Measurements from ENCODE around the gene DSCAML1.

DSCAML1 gene

GRCh38 chr11:117786135-117786870, 10.7 kb downstream of the DSCAML1 start:
- POLR2A ChIA-PET: no interaction called here
- Histone ChIP-seq H3K36me3 (ENCODE audit: control insufficient read depth in 4 of 4, insufficient read depth in 4 of 4, low read length in 3 of 4) (no peaks in the 10 kb centered on the region), H3K27me3 (replicated peaks in 2 of 5; ENCODE audit: control insufficient read depth in 4 of 5, insufficient read depth in 5 of 5, low read length in 4 of 5) (peaks cover 0 to 21% (median 14%) of the 10 kb centered on the region in 5 experiments), H3K9me3 (ENCODE audit: control extremely low read depth in 1 of 5, control insufficient read depth in 4 of 5, insufficient read depth in 2 of 5, low read depth in 1 of 5, low read length in 4 of 5) (no peaks in the 10 kb centered on the region), H3K4me1 (ENCODE audit: control extremely low read depth in 1 of 4, control insufficient read depth in 4 of 4, insufficient read depth in 4 of 4, low read length in 3 of 4) (no peaks in the 10 kb centered on the region), H3K27ac (ENCODE audit: insufficient read depth in 1 of 2, low read depth in 1 of 2, low read length in 2 of 2, poor library complexity in 1 of 2, severe bottlenecking in 2 of 2) (no peak overlapping the region), H3K4me3 (ENCODE audit: control insufficient read depth in 1 of 7, extremely low read depth in 1 of 7, insufficient read depth in 4 of 7, low read depth in 2 of 7, low read length in 6 of 7) (no peak overlapping the region)
- no peak for DNase-seq
- 84% methylated on average over 10 of the region's 14 CpGs for WGBS (ENCODE audit: insufficient coverage)
- CTCF ChIA-PET: interaction anchor here (0.9 to 3.3 kb wide), 3 partner anchors 21 to 343 kb away, joined by 3 to 8 read pairs (median 3); no protein-coding TSS in a partner anchor

- no peak for DNase-seq
- ChIA-PET CTCF (interaction anchor here (1.3 kb wide), 1 partner anchor 12 kb away, joined by 6 read pairs; no protein-coding TSS in a partner anchor), POLR2A (no interaction called here)
- Histone ChIP-seq H3K27me3 (replicated peaks in 2 of 5; ENCODE audit: control insufficient read depth in 4 of 5, insufficient read depth in 5 of 5, low read length in 4 of 5) (peaks cover 0 to 23% (median 17%) of the 10 kb centered on the region in 5 experiments), H3K36me3 (ENCODE audit: control insufficient read depth in 4 of 4, insufficient read depth in 4 of 4, low read length in 3 of 4) (no peaks in the 10 kb centered on the region), H3K27ac (ENCODE audit: insufficient read depth in 1 of 2, low read depth in 1 of 2, low read length in 2 of 2, poor library complexity in 1 of 2, severe bottlenecking in 2 of 2) (no peak overlapping the region), H3K4me3 (ENCODE audit: control insufficient read depth in 1 of 7, extremely low read depth in 1 of 7, insufficient read depth in 4 of 7, low read depth in 2 of 7, low read length in 6 of 7) (no peak overlapping the region), H3K9me3 (ENCODE audit: control extremely low read depth in 1 of 5, control insufficient read depth in 4 of 5, insufficient read depth in 2 of 5, low read depth in 1 of 5, low read length in 4 of 5) (no peaks in the 10 kb centered on the region), H3K4me1 (ENCODE audit: control extremely low read depth in 1 of 4, control insufficient read depth in 4 of 4, insufficient read depth in 4 of 4, low read length in 3 of 4) (no peaks in the 10 kb centered on the region)
- WGBS (ENCODE audit: insufficient coverage): 92% methylated on average over 11 of the region's 11 CpGs
These were observed 14.9 kb downstream of the DSCAML1 start for GRCh38 chr11:117782101-117782500.

GRCh38 chr11:117781627-117782026, 15.4 kb downstream of the DSCAML1 start:
- no peak overlapping the region for H3K27ac ChIP-seq (ENCODE audit: insufficient read depth in 1 of 2, low read depth in 1 of 2, low read length in 2 of 2, poor library complexity in 1 of 2, severe bottlenecking in 2 of 2)
- ChIA-PET POLR2A (interaction anchor here (0.7 kb wide), 1 partner anchor 9 kb away, joined by 5 read pairs; no protein-coding TSS in a partner anchor), CTCF (interaction anchor here (1.3 kb wide), 1 partner anchor 11 kb away, joined by 6 read pairs; no protein-coding TSS in a partner anchor)
- no peaks in the 10 kb centered on the region for H3K4me1 ChIP-seq (ENCODE audit: control extremely low read depth in 1 of 4, control insufficient read depth in 4 of 4, insufficient read depth in 4 of 4, low read length in 3 of 4)
- no peak for DNase-seq
- 100% methylated on average over 3 of the region's 4 CpGs for WGBS (ENCODE audit: insufficient coverage)
- H3K9me3 ChIP-seq (ENCODE audit: control extremely low read depth in 1 of 5, control insufficient read depth in 4 of 5, insufficient read depth in 2 of 5, low read depth in 1 of 5, low read length in 4 of 5): no peaks in the 10 kb centered on the region
- peaks cover 0 to 27% (median 15%) of the 10 kb centered on the region in 5 experiments for H3K27me3 ChIP-seq (replicated peaks in 2 of 5; ENCODE audit: control insufficient read depth in 4 of 5, insufficient read depth in 5 of 5, low read length in 4 of 5)
- no peak overlapping the region for H3K4me3 ChIP-seq (ENCODE audit: control insufficient read depth in 1 of 7, extremely low read depth in 1 of 7, insufficient read depth in 4 of 7, low read depth in 2 of 7, low read length in 6 of 7)
- H3K36me3 ChIP-seq (ENCODE audit: control insufficient read depth in 4 of 4, insufficient read depth in 4 of 4, low read length in 3 of 4): no peaks in the 10 kb centered on the region

- Histone ChIP-seq H3K4me1 (ENCODE audit: control extremely low read depth in 1 of 4, control insufficient read depth in 4 of 4, insufficient read depth in 4 of 4, low read length in 3 of 4) (no peaks in the 10 kb centered on the region), H3K4me3 (ENCODE audit: control insufficient read depth in 1 of 7, extremely low read depth in 1 of 7, insufficient read depth in 4 of 7, low read depth in 2 of 7, low read length in 6 of 7) (no peak overlapping the region), H3K36me3 (ENCODE audit: control insufficient read depth in 4 of 4, insufficient read depth in 4 of 4, low read length in 3 of 4) (no peaks in the 10 kb centered on the region), H3K9me3 (ENCODE audit: control extremely low read depth in 1 of 5, control insufficient read depth in 4 of 5, insufficient read depth in 2 of 5, low read depth in 1 of 5, low read length in 4 of 5) (no peaks in the 10 kb centered on the region), H3K27ac (ENCODE audit: insufficient read depth in 1 of 2, low read depth in 1 of 2, low read length in 2 of 2, poor library complexity in 1 of 2, severe bottlenecking in 2 of 2) (no peak overlapping the region), H3K27me3 (replicated peaks in 2 of 5; ENCODE audit: control insufficient read depth in 4 of 5, insufficient read depth in 5 of 5, low read length in 4 of 5) (peaks cover 0 to 27% (median 6%) of the 10 kb centered on the region in 5 experiments)
- ChIA-PET POLR2A (no interaction called here), CTCF (no interaction called here)
- WGBS (ENCODE audit: insufficient coverage): 90% methylated on average over 20 of the region's 26 CpGs
- no peak for DNase-seq
These were observed 16.6 kb downstream of the DSCAML1 start for GRCh38 chr11:117780456-117780855.

- no peak overlapping the region for H3K27ac ChIP-seq (ENCODE audit: insufficient read depth in 1 of 2, low read depth in 1 of 2, low read length in 2 of 2, poor library complexity in 1 of 2, severe bottlenecking in 2 of 2)
- POLR2A ChIA-PET: no interaction called here
- no peaks in the 10 kb centered on the region for H3K36me3 ChIP-seq (ENCODE audit: control insufficient read depth in 4 of 4, insufficient read depth in 4 of 4, low read length in 3 of 4)
- 100% methylated on average over 2 of the region's 3 CpGs for WGBS (ENCODE audit: insufficient coverage)
- no peaks in the 10 kb centered on the region for H3K4me1 ChIP-seq (ENCODE audit: control extremely low read depth in 1 of 4, control insufficient read depth in 4 of 4, insufficient read depth in 4 of 4, low read length in 3 of 4)
- CTCF ChIA-PET: interaction anchor here (1.2 kb wide), 1 partner anchor 30 kb away, joined by 4 read pairs; no protein-coding TSS in a partner anchor
- no peak for DNase-seq
- H3K4me3 ChIP-seq (ENCODE audit: control insufficient read depth in 1 of 7, extremely low read depth in 1 of 7, insufficient read depth in 4 of 7, low read depth in 2 of 7, low read length in 6 of 7): no peak overlapping the region
- peaks cover 0 to 9% (median 2%) of the 10 kb centered on the region in 5 experiments for H3K27me3 ChIP-seq (replicated peaks in 2 of 5; ENCODE audit: control insufficient read depth in 4 of 5, insufficient read depth in 5 of 5, low read length in 4 of 5)
- no peaks in the 10 kb centered on the region for H3K9me3 ChIP-seq (ENCODE audit: control extremely low read depth in 1 of 5, control insufficient read depth in 4 of 5, insufficient read depth in 2 of 5, low read depth in 1 of 5, low read length in 4 of 5)
These were observed 22.5 kb downstream of the DSCAML1 start for GRCh38 chr11:117774553-117774952.

- WGBS (ENCODE audit: insufficient coverage): 95% methylated on average over 5 of the region's 6 CpGs
- no peaks in the 10 kb centered on the region for H3K4me1 ChIP-seq (ENCODE audit: control extremely low read depth in 1 of 4, control insufficient read depth in 4 of 4, insufficient read depth in 4 of 4, low read length in 3 of 4)
- CTCF ChIA-PET: no interaction called here
- H3K9me3 ChIP-seq (ENCODE audit: control extremely low read depth in 1 of 5, control insufficient read depth in 4 of 5, insufficient read depth in 2 of 5, low read depth in 1 of 5, low read length in 4 of 5): no peaks in the 10 kb centered on the region
- H3K4me3 ChIP-seq (ENCODE audit: control insufficient read depth in 1 of 7, extremely low read depth in 1 of 7, insufficient read depth in 4 of 7, low read depth in 2 of 7, low read length in 6 of 7): no peak overlapping the region
- no peak overlapping the region for H3K27ac ChIP-seq (ENCODE audit: insufficient read depth in 1 of 2, low read depth in 1 of 2, low read length in 2 of 2, poor library complexity in 1 of 2, severe bottlenecking in 2 of 2)
- no peaks in the 10 kb centered on the region for H3K36me3 ChIP-seq (ENCODE audit: control insufficient read depth in 4 of 4, insufficient read depth in 4 of 4, low read length in 3 of 4)
- H3K27me3 ChIP-seq (replicated peaks in 2 of 5; ENCODE audit: control insufficient read depth in 4 of 5, insufficient read depth in 5 of 5, low read length in 4 of 5): peaks cover 0 to 8% (median 2%) of the 10 kb centered on the region in 5 experiments
- POLR2A ChIA-PET: interaction anchor here (1.1 kb wide), 1 partner anchor 9 kb away, joined by 5 read pairs; no protein-coding TSS in a partner anchor
- no peak for DNase-seq
These were observed 24.7 kb downstream of the DSCAML1 start for GRCh38 chr11:117772360-117772759.

GRCh38 chr11:117771841-117772240, 25.2 kb downstream of the DSCAML1 start:
- DNase-seq: no peak
- no peaks in the 10 kb centered on the region for H3K9me3 ChIP-seq (ENCODE audit: control extremely low read depth in 1 of 5, control insufficient read depth in 4 of 5, insufficient read depth in 2 of 5, low read depth in 1 of 5, low read length in 4 of 5)
- H3K27me3 ChIP-seq (replicated peaks in 2 of 5; ENCODE audit: control insufficient read depth in 4 of 5, insufficient read depth in 5 of 5, low read length in 4 of 5): peaks cover 0 to 6% (median 2%) of the 10 kb centered on the region in 5 experiments
- H3K27ac ChIP-seq (ENCODE audit: insufficient read depth in 1 of 2, low read depth in 1 of 2, low read length in 2 of 2, poor library complexity in 1 of 2, severe bottlenecking in 2 of 2): no peak overlapping the region
- CTCF ChIA-PET: no interaction called here
- 100% methylated on average over 5 of the region's 7 CpGs for WGBS (ENCODE audit: insufficient coverage)
- H3K4me3 ChIP-seq (ENCODE audit: control insufficient read depth in 1 of 7, extremely low read depth in 1 of 7, insufficient read depth in 4 of 7, low read depth in 2 of 7, low read length in 6 of 7): no peak overlapping the region
- no peaks in the 10 kb centered on the region for H3K36me3 ChIP-seq (ENCODE audit: control insufficient read depth in 4 of 4, insufficient read depth in 4 of 4, low read length in 3 of 4)
- no peaks in the 10 kb centered on the region for H3K4me1 ChIP-seq (ENCODE audit: control extremely low read depth in 1 of 4, control insufficient read depth in 4 of 4, insufficient read depth in 4 of 4, low read length in 3 of 4)
- POLR2A ChIA-PET: no interaction called here

Measured in common myeloid progenitor, CD34-positive (primary cell).